ENCODE data around the gene TMEM273.

- TF ChIP-seq, protein P1, sequence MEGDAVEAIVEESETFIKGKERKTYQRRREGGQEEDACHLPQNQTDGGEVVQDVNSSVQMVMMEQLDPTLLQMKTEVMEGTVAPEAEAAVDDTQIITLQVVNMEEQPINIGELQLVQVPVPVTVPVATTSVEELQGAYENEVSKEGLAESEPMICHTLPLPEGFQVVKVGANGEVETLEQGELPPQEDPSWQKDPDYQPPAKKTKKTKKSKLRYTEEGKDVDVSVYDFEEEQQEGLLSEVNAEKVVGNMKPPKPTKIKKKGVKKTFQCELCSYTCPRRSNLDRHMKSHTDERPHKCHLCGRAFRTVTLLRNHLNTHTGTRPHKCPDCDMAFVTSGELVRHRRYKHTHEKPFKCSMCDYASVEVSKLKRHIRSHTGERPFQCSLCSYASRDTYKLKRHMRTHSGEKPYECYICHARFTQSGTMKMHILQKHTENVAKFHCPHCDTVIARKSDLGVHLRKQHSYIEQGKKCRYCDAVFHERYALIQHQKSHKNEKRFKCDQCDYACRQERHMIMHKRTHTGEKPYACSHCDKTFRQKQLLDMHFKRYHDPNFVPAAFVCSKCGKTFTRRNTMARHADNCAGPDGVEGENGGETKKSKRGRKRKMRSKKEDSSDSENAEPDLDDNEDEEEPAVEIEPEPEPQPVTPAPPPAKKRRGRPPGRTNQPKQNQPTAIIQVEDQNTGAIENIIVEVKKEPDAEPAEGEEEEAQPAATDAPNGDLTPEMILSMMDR (IDR thresholded peaks at IDR 0.05): no peak
- TF ChIP-seq POLR2A (IDR thresholded peaks at IDR 0.05): no peak
Observed at GRCh38 chr10:49170632-49171325, 17.4 kb downstream of the TMEM273 start.
